Cardiac fibroblast (primary cell): Measurements from ENCODE around the gene C2CD4C.
"Not testable (repeated sequence)": the region's sequence is repeated elsewhere in the genome, so short reads cannot be mapped to it uniquely, and the experiment has no call there.

Source experiments
- DNase-seq, 2 donors: peaks; one replicate each; pipeline versions ENCODE4 v3.0.0 to v3.0.0-alpha.2; 2010; ENCODE audit warnings: low read depth in 2 of 2
- H3K4me3 ChIP-seq, 2 donors: replicated peaks in 1 of 2; 1 replicate in 1 of 2; 2 replicates in 1 of 2; pipeline ENCODE4 v1.5.1; 2011; ENCODE audit warnings: low read depth in 2 of 2, low read length in 2 of 2, mild to moderate bottlenecking in 2 of 2, moderate library complexity in 1 of 2
- TF ChIP-seq, protein P1 (sequence below): IDR thresholded peaks from one replicate; pipeline ENCODE4 v1.5.1; 2011; ENCODE audit warnings: low read depth, mild to moderate bottlenecking, low read length, inconsistent platforms

Gene C2CD4C

DNA sequence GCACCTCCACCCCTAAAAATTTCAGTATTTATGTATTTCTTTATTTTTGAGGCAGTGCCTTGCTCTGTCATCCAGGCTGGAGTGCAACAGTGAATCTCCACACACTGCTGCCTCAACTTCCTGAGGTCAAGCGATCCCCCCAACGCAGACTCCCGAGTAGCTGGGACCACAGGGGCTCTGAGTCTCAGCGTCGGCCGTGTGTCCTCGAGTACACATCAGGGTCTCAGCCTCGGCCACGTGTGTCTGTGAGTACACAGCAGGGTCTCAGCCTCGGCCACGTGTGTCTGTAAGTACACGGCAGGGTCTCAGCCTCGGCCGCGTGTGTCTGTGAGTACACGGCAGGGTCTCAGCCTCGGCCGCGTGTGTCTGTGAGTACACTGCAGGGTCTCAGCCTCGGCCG lies 21.2 kb downstream of the C2CD4C start:
- TF ChIP-seq, protein P1, sequence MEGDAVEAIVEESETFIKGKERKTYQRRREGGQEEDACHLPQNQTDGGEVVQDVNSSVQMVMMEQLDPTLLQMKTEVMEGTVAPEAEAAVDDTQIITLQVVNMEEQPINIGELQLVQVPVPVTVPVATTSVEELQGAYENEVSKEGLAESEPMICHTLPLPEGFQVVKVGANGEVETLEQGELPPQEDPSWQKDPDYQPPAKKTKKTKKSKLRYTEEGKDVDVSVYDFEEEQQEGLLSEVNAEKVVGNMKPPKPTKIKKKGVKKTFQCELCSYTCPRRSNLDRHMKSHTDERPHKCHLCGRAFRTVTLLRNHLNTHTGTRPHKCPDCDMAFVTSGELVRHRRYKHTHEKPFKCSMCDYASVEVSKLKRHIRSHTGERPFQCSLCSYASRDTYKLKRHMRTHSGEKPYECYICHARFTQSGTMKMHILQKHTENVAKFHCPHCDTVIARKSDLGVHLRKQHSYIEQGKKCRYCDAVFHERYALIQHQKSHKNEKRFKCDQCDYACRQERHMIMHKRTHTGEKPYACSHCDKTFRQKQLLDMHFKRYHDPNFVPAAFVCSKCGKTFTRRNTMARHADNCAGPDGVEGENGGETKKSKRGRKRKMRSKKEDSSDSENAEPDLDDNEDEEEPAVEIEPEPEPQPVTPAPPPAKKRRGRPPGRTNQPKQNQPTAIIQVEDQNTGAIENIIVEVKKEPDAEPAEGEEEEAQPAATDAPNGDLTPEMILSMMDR = no peak
- no peak overlapping the region for H3K4me3 ChIP-seq
- DNase-seq = no peak

DNA sequence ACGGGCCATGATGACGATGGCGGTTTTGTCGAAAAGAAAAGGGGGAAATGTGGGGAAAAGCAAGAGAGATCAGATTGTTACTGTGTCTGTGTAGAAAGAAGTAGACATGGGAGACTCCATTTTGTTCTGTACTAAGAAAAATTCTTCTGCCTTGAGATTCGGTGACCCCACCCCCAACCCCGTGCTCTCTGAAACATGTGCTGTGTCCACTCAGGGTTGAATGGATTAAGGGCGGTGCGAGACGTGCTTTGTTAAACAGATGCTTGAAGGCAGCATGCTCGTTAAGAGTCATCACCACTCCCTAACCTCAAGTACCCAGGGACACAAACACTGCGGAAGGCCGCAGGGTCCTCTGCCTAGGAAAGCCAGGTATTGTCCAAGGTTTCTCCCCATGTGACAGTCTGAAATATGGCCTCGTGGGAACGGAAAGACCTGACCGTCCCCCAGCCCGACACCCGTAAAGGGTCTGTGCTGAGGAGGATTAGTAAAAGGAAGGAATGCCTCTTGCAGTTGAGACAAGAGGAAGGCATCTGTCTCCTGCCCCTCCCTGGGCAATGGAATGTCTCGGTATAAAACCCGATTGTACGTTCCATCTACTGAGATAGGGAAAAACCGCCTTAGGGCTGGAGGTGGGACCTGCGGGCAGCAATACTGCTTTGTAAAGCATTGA lies 22.2 kb downstream of the C2CD4C start:
- DNase-seq, H3K4me3 ChIP-seq: not testable (repeated sequence)

DNA sequence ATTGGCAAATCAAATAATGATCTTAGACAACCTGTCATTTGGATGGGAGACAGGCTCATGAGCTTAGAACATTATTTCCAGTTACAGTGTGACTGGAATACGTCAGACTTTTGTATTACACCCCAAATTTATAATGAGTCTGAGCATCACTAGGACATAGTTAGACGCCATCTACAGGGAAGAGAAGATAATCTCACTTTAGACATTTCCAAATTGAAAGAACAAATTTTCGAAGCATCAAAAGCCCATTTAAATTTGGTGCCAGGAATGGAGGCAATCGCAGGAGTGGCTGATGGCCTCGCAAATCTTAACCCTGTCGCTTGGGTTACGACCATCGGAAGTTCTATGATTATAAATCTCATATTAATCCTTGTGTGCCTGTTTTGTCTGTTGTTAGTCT lies 22.8 kb downstream of the C2CD4C start:
- not testable (repeated sequence) for H3K4me3 ChIP-seq

DNA sequence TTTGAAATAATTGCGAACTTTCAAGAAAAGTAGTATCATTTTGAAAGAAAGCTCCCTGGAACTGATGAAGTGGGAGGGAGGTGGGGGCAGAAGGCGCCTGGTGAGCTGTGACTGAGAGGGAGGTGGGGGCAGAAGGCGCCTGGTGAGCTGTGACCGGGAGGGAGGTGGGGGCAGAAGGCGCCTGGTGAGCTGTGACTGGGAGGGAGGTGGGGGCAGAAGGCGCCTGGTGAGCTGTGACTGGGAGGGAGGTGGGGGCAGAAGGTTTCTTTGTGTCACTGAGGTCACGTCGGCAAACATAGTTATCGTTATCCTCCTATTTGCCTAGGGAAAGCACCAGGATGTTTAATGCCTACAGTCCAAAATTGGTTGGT lies 24.2 kb downstream of the C2CD4C start:
- no peak for DNase-seq
- no peak overlapping the region for H3K4me3 ChIP-seq
- TF ChIP-seq, protein P1 = no peak

More for the DNA sequence above, 22.8 kb downstream of the C2CD4C start:
- DNase-seq = not testable (repeated sequence)

DNA sequence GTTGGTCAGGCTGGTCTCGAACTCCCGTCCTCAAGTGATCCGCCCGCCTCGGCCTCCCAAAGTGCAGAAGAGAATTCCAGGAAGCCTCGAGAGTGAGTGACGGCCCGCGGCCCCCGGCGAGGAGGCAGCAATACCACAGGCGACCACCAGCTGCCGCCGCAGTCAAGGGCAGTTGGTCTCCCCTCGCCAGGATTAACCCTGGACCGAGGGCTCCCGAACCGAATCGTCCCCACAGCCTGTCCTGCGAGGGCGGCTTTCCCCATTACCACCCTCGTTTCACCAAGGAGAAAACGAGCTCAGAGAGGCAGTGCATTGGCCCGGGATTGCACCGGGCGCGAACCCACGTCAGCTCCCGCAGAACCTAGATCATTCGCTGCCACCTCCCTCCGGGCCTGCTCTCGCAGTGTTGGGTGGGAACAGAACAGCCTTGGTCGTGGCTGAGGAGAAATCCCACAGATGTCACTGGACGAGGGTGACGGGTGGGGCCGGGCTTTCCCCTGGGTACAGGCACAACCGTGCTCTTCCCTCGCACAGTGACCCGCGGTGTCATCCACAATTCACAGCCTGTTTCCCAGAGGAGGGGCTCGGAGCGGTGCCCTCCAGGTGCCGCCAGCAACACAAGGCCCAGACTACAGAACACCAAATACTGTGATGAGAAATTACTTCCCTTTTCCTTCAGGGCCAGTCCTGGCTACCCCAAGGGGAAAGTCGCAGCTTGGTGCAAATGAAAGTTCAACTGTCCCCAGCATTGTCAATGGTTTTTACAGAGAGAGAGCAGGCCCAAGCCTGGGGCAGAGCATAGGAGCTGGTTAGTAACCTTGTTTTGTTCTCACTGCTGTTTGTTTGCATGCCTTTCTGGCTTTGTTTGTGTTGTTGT lies 24.8 kb downstream of the C2CD4C start:
- TF ChIP-seq, protein P1 = peak; percentile 41
- no peak overlapping the region for H3K4me3 ChIP-seq
- peak in 1 of 2 donors; percentile 15 for DNase-seq

DNA sequence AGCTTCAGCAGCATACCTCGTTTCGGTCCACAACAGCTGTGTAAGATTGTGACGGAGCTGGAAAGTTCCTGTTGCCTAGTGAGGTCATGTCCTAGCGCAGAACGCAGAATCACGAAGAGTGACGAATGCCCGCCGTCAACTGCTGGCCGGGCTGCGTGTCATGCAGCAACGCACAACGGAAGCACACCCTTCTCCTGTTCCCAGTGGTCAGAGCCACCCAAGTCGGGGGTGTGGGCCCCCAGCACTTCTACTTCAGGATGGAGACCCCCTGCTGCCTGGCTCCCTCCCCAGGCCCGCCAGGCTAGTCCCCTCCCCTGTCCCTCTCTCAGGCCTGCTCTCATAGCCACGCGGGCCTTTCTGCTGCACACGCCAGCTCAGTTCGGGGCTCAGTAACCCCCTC lies 25.9 kb downstream of the C2CD4C start:
- H3K4me3 ChIP-seq = no peak overlapping the region
- no peak for DNase-seq
- TF ChIP-seq, protein P1 = no peak

DNA sequence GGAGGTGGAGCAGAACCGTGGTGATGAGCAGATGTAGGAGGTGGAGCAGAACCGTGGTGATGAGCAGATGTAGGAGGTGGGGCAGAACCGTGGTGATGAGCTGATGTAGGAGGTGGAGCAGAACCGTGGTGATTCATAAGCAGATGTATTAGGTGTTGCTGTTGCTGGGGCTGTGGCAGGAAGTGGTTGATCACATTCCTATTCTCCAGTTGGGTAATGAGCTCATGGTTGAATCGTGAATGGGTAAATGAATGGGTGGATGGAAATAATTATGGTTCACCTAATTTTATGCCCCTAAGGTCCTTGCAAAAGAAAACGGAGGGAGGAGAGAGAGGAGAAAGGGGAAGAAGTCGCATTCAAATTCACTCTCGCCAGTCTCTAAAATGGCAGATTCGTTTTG lies 26.4 kb downstream of the C2CD4C start:
- not testable (repeated sequence) for H3K4me3 ChIP-seq

DNA sequence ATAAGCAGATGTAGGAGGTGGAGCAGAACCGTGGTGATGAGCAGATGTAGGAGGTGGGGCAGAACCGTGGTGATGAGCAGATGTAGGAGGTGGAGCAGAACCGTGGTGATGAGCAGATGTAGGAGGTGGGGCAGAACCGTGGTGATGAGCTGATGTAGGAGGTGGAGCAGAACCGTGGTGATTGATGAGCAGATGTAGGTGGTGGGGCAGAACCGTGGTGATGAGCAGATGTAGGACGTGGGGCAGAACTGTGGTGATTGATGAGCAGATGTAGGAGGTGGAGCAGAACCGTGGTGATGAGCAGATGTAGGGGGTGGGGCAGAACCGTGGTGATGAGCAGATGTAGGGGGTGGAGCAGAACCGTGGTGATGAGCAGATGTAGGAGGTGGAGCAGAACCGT lies 27.0 kb downstream of the C2CD4C start:
- DNase-seq, H3K4me3 ChIP-seq: not testable (repeated sequence)

More for the DNA sequence above, 26.4 kb downstream of the C2CD4C start:
- peak in 1 of 2 donors; percentile 75 for DNase-seq

DNA sequence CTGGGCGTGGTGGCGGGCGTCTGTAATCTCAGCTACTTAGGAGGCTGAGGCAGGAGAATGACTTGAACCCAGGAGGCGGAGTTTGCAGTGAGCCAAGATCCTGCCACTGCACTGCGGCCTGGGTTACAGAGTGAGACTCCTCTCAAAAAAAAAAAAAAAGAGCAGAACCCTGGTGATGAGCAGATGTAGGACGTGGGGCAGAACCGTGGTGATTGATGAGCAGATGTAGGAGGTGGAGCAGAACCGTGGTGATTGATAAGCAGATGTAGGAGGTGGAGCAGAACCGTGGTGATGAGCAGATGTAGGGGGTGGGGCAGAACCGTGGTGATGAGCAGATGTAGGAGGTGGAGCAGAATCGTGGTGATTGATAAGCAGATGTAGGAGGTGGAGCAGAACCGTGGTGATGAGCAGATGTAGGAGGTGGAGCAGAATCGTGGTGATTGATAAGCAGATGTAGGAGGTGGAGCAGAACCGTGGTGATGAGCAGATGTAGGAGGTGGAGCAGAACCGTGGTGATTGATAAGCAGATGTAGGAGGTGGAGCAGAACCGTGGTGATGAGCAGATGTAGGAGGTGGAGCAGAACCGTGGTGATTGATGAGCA lies 28.2 kb downstream of the C2CD4C start:
- DNase-seq, H3K4me3 ChIP-seq: not testable (repeated sequence)
